HG03432 (cell line): Measurements from ENCODE around the gene CLHC1.

Experiments
- ATAC-seq: cut with Tn5 transposase; IDR thresholded peaks from one replicate; pipeline ENCODE4 v1.9.1; 2021; ENCODE audit warnings: mild to moderate bottlenecking, moderate library complexity; ENCODE audit not compliant: unreplicated experiment

Gene CLHC1

DNA sequence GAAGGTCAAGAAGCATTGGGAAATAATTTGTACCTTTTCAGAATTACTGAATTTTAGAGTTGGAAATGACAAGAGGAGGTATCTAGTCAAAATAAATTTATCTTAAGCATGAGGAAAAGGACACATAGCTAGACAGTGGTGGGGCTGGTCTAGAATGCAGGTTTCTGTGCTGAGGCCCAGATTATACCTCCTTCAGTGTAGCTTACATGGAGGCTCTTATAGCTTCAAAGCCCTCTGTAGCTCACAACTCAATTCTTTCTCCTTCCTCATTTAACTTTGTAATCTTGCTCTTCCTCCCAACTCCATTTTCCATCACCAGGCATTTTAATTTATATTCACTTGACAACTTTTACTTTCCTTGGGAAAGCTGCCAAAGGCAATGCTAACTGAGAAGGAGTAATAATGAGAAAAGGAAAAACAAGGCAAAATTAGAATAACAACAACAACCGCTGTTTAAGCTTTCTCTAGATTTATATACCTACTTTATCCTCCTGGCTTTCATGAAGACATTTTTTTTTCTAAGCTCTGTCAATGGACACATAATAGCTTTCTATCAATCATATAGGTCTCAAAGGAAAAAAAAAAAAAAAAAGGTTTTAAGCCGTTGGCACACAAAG, 58.5 kb downstream of the CLHC1 start:
- no peak for ATAC-seq

DNA sequence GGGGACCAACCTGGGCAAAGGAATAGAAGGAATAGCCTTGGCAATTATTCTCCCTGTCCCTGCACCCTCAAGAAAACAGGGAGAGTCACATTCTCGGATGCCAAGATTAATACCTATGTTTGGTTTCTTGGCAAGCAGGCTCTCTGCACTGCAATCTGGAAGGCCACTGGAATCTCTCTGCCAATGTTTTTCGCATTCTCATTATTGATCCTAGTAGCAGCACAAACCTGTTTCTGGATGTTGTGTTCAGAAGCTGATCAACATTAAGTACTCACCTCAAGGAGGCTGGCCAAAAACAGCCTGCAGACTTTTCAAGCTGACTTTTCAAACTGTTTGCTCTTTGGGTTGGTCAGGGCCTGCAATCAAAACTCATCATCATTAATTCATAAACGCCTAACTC, 62.2 kb downstream of the CLHC1 start:
- no peak for ATAC-seq

DNA sequence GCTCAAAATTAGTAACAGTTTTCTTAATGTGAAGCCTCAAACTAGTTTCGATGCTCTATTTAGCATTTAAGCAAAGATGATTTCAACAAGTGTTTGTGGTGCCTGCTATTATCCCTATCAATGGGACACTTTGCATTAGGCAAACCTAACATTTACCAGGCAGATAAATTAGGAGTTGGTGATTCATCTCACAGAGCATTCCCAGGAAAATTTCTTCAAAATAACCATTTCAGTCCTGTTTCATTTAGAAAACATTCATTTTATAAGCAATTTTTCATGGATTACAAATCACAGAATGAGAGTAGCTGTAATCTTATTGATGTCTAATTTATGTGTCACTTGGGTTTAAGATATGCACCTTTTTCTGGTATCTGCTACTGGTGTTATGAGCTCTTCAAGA, 62.7 kb downstream of the CLHC1 start:
- no peak for ATAC-seq

DNA sequence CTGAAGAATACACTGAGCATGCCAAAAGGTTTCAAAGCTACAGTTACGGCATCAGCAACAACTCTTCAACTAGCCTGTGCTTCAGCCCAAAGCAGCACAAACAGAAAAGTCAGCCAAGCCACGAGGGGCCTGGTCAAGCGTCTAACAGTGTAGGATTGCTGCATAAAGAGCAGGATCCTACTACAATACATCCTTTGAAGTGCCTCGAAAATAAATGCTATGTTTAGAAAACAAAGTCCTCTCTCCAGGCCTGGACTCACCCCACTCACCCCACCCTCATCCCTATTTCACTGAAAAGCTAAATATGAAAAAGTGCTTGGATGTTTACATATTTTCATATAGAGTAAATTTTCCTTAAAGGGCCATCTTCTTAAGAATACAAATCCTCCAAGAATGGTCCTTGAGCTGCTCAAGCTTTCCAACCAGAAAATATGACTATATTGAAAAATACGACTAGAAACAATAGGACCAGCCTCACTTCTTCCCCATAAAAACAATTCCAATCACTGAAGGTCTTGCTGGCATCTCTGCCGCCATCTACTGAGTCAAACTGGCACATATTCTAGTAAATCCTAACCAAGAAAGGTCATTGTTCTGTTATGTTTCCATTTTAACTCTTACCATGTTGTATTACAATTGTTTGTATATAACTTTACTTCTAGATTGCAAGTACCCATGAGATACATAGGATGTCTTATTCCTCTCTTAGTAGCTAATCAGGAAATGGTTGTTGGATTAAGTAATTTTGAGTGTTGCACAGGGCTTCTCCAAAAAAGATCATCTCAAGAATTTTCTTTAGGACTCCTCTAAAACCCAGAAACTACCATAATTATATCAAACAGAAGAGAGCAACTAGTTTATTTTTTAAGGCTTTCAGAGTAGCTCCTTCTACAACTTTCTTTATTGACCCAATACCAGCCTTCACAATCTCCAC, 63.6 kb downstream of the CLHC1 start:
- peak; percentile 69 for ATAC-seq

DNA sequence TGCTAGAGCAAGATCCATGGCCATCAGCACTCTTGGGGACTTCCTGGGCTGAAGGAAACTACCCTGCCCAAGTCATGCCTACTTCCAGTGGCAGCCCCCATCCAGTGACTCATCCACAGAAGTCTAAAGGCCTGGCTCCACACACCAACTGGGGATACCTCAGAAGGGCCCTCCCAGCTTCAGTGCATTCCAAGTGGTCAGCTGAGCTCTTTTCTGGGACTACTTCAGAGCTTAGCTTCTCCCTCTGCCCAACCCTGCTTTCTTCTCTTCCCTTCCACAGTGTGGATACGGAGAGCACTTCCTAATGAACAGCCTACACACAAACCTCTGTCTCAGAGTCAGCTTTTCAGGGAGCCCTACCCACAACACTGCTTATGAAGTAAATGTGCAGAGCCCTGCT, 66.5 kb downstream of the CLHC1 start:
- ATAC-seq, result no peak

DNA sequence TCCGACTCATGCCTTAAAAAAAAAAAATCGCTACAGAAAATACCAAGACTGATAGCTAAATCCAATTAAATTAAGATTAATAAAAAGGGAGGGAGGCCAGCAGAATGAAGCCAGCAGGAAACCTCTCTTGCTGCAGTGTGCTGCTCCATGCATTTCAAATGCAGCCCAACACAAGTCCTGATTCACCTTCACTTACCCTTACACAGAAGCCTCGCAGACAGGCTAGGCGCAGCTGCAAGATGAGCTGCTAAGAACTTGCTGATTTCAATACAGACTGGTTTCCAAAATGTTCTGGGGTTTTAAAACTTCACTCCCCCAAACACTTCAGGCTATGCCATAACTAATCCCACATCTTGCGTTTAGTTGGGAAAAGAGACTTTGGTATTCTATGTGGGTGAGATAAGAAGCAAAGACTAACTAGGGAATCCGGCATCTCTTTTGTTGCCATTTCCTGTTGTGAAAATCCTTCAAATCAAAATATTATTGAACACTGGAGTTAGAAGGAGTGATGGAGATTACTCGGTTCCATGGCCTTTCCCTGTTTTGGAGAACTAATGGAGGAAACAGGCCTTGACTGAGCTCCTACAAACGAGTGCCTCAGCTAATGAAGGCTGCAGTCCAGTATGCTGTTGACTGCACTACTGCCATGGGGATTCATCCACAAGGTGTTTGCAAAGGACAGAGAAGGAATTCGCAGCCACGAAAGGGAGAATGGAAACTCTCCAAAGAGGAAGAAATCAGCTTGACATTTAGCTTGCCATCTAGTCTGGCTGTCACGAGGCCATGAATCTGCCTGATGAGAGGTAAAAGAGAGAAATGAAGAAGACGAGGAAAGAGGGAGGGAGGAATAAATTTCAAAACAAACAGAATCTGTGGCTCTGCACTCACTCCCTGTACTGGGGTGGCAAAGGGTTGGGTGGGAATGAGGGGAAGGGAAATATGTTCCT, 67.3 kb downstream of the CLHC1 start:
- ATAC-seq, result no peak

DNA sequence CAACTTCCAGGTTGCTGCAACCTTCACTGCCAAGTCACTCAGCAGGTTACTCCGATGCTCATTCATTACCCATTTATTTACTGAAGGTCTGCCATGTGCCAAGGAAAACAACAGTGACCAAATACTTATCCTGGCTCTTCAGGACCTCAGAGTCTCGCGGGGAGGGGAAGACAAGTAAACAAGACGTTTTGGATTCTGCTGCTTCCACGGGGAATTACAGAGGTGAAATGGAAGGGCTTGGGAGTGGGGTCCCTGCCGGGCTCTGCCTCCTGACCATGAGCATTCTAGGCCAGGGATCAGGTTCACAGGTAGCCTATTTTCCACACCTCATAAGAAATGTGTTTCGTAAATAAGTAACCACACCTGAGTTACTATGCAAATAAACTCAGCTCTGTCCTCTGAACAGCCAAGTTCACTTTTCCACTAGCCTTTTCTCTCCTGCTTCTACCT, 68.1 kb downstream of the CLHC1 start:
- no peak for ATAC-seq

DNA sequence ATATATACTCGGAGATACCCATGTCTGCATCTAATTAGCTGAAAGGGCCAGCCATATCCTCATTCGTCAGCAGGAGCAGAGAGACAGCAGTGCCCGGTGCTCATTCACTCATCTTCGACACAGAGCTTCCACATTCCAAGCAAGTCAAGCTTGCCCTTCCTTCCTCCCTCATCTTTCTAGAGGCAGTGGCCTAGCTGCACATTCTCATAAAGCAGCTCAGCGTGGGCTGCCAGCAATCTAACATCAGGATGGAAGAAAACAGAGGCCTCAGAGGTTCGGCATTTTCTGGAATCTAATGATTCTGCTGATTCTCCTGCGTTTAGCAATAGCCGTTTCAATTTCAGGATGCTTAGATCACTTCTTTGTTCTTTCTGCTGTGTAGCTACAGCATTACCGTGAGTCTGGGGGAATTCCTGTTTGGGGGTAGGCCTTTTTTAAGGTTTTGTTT, 68.8 kb downstream of the CLHC1 start:
- ATAC-seq, result no peak

DNA sequence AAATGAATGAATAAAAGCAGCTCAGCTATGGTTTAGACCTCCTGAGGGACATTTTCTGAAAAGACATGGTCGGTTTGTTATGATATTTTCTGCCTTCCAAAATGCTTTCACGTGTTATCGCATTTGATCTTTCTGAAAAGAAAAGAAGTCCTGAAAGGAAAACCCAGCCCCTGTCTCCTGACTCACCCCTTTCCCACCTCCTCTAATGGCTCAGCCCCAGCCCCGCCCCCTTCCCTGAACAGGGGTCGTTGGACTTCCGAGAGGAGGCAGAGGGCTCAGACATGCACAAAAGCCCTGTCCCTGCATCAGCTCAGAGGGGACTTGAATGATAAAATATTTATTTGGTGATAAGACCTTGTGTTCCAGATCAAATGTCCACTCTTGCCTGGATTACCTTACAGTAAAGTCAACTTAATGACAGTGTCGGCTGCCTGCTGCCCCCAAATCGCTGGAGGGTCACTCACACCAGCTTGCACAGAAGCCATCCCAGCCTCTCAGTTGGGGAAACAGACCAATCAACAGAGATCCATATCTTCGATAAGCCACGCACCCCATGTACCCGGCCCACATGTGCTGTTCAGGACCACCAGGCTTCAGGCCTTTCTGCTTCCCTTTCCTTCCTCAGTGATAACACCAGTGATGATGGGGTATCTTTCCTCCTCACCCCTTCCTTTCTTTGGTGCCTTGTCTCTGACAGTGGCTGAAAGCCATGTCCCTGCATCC, 69.6 kb downstream of the CLHC1 start:
- no peak for ATAC-seq

DNA sequence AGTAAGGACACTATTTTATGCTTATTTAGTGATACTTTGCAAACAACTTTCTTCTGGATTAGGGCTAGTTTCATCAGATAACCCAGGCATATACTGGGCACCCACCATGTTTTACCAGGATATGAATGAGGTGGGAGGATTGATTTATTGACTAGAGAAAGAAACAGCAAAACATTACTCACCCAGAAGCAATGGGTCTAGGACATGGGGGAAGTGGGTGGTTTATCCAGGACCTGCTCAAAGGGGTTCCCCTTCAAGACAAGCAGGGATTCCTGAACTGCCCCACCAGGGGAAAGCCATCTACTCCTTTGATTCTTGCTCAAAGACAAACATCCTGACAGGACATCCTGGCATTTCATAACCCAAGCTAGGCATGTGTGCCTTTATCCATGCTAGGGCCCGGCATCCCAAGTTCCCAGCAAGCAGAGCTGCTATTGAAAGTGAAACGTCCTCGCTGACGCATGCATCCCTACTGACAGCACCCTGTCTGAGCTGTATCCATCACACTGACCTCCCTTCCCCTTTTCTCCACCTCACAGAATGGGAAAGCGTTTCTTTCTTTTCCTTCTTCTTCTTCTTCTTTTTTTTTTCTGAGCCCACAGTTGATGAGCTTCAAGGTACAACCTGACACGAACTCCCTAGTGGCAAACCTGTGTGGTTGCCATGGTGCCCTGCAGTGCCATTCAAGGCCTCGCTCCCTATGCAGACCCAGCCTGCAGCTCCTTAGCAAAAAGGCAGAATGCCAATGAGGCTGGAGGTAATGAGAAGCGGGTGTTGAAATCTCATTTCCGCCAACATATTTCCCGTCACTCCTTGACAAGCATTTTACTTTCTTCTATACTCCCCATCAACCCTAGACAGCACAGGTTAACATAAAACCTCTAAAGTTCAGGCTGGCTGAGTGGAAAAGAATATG, 70.5 kb downstream of the CLHC1 start:
- no peak for ATAC-seq

DNA sequence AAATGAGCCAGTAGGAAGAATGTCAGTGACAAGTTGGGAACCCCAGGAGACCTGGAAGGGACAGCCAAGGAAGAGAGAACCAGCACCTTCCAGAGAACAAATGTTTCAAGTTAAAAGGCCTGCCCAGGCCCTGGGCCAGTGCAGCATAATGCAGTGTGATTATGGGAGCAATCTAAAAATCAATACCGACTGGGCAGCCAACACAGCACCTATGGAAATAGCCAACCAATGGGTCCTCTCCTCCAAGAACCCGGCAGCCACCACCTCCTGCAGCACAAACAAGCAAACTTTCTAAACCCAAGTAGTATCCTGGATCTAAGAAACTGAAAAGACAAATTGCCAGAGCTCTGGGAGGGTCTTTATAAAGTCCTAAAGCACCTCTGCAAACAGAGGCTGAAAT, 71.7 kb downstream of the CLHC1 start:
- no peak for ATAC-seq

DNA sequence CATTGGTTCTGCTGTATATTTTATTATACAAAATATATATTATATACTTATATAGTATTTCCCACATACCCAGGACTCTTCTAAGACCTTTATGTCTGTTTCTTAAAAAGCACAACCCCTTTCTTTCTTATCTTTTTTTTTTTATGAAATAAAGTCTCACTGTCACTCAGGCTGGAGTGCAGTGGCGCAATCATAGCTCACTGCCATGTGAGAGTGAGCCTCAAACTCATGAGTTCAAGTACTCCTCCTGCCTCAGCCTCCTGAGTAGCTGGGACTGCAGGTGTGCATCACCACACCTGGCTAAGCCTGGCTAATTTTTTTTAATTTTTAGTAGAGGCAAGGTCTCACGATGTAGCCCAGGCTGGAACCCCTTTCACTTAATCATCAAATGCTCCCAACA, 72.3 kb downstream of the CLHC1 start:
- no peak for ATAC-seq

DNA sequence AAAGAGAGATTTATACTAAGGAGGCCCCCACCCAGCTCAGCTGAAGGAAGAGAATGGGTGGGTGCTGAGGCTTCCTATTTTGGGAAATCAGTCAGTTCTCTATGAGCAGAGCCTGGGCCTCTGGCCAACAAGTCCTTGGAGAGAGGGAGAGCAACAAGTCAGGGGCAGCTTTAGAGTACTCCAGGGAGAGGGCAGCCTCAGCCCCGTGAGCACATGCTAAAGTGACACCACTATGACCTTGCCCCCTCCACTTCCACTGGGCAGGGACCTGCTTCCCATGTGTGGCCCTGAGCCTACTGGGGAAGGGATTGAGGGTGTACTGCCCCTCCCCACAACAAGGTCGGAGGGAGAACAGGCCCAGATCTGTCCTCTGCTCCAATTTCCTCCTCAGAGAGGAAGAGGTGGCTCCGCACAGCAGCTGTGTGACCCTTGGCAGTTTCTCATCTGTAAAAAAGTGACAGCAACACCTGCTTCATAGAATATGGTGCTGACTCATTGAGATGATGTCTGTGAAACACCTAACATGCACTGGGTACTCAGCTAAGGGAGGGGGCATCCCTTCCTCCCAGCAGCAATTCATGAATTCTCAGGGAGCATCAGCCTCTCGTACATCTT, 72.9 kb downstream of the CLHC1 start:
- ATAC-seq, result peak; percentile 83

DNA sequence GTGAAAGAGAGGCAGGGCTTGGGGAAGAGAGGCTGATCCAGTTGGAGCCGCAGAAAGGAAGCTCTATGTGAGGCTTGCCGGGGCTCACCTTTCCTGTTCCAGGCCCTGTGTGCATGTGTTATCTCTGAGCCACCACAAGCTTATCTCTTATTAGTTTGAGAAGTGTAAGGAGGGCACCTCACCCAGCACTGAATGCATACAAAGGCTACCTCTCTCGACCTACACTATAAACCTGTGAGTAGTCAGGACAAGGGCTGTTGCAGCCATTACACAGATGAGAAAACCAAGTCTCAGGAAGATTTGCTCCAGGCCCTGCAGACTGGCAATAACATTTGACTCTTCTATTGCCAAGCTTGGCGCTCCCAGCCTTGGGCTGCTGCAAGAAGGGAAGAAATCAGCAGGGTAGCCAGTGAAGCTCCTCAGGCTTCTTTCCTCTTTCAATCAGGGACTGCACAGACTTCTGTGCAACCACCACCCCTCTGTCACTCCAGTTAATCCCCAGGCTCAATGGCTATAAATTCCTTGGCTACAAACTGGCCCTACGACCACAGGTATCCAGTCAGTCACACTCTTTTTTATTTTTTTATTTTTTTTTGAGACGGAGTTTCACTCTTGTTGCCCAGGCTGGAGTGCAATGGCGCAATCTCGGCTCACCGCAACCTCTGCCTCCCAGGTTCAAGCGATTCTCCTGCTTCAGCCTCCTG, 73.8 kb downstream of the CLHC1 start:
- no peak for ATAC-seq

DNA sequence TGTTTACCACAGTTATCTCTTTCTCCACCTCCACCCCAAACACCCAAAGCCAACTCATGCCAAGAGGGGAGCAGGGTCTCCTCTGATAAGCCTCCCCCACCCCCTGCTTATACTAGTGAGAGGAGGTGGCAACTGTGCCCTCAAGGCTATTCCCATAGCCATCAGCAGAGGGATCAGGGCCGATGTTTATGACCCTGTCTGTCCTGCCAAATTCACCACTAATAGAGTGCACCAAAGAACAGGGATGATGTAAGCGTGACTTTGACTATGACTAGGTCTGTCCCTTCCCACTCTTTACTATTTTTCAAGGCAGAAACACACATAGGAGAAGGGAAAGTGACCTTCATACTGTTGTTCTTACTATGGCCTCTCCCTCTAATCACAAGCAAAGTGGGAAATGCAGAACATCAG, 74.6 kb downstream of the CLHC1 start:
- no peak for ATAC-seq

DNA sequence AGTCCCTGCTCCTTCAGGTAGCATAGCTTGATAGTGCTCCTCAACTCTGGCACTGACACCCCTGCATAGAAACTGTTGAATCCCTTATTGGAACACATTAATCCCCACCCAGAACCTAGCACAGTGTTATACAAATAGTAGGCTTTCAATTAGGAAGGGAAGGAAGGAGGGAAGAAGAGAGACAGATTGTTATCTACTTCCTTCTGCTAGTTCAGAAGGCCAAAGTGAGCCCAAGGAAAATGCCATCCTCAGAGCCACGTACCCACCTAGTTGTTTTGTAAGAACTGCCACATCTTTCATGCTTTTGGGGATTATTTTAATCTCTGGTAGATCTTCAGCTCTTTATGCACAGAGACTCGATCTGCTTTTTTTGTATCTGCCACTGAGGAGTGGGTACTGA, 75.1 kb downstream of the CLHC1 start:
- no peak for ATAC-seq

DNA sequence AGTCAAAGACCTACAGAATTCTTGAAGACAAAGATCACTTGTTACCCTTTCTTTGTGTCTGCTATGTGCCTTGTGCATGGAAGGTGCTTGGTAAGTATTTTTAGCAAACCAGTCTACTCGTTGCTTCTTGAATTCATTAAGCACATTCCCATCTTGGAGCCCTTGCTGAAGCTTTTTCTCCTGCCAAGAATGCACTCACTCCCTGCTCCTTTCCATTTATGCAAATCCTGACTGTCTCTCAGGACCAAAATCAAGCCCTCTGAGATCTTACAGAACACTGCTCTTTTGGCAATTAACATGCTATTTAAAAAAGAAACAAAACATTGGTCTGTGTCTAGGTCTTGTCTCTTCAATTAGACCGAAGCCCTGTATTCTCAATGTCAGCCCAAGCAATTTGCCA, 75.8 kb downstream of the CLHC1 start:
- ATAC-seq, result no peak

DNA sequence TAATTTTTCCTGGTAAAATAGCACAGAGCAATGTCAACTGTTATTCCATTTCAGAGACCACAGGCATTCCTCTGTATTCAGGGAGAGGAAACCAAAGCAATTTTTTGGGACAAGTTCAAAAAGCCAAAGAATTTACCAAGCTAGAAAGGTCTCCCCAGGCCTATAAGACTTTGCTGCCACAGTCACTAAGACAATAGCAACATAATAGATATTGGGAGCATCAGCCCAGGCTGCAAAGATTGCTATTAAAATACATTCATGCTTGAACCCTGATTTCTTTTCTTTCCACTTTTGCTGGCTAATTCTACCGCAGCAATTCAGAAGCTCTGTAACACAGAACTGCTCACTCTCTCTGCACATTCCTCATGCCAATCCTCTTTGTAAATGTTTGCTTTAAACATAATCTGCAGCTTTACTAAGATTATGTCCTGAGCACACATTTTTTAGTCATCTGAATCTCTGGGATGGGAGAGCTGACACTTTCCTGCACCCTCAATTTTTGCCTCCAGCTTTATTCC, 76.3 kb downstream of the CLHC1 start:
- ATAC-seq, result no peak
